Fibroblast of villous mesenchyme (primary cell): ENCODE data around the gene CDH19. TPM values are rescaled to one million over a fixed set of nuclear protein-coding genes. Genes with fewer than 3 reads are reported as not detected.
A peak's percentile ranks its signal among the peaks of the same experiment; 100 is the strongest.

ENCODE experiments used
- DNase-seq: peaks from one replicate; pipeline ENCODE4 v3.0.0-alpha.2; 2010; ENCODE audit warnings: low read depth
- H3K4me3 ChIP-seq: 2 replicates; pipeline ENCODE4 v1.5.1; 2011; ENCODE audit warnings: low read depth, mild to moderate bottlenecking, low read length
- CTCF ChIP-seq: IDR thresholded peaks from 2 replicates; pipeline ENCODE4 v1.5.1; 2012; ENCODE audit warnings: low read depth, mild to moderate bottlenecking, low read length; ENCODE audit not compliant: insufficient read depth
- total RNA-seq: library from RNA; depleted of rRNA; stranded (reverse); fragments of >200 nt; gene quantifications from 2 replicates; pipeline ENCODE4 v1.2.3, GENCODE V29; 2012

CDH19 gene
- total RNA-seq, 1 donor: not detected

GRCh38 chr18:66523219-66523991 lies 80.5 kb downstream of the CDH19 start:
- TF ChIP-seq CTCF: no peak
- H3K4me3 ChIP-seq: no peak overlapping the region
- no peak for DNase-seq

GRCh38 chr18:66513996-66514395 lies 89.9 kb downstream of the CDH19 start:
- no peak for TF ChIP-seq CTCF
- no peak for DNase-seq
- H3K4me3 ChIP-seq: no peak overlapping the region

- no peak for TF ChIP-seq CTCF
- H3K4me3 ChIP-seq: no peak overlapping the region
- peak; percentile 10 for DNase-seq
Measured at GRCh38 chr18:66511792-66512191, 92.1 kb downstream of the CDH19 start.

GRCh38 chr18:66511289-66511688 lies 92.6 kb downstream of the CDH19 start:
- no peak overlapping the region for H3K4me3 ChIP-seq
- no peak for TF ChIP-seq CTCF
- DNase-seq: no peak

GRCh38 chr18:66510357-66511045 lies 93.4 kb downstream of the CDH19 start:
- no peak for DNase-seq
- TF ChIP-seq CTCF: no peak
- H3K4me3 ChIP-seq: no peak overlapping the region

GRCh38 chr18:66508937-66509336 lies 95.0 kb downstream of the CDH19 start:
- DNase-seq: no peak
- no peak overlapping the region for H3K4me3 ChIP-seq
- no peak for TF ChIP-seq CTCF
